Lung microvascular endothelial cell (primary cell): ENCODE results near the gene CDT1. TPM values are rescaled to one million over a fixed set of nuclear protein-coding genes. Genes with fewer than 3 reads are reported as not detected.

Experiments used
- DNase-seq, 2 donors: peaks; one replicate each; pipeline versions ENCODE4 v3.0.0 to v3.0.0-alpha.2; 2010; ENCODE audit warnings: low read depth in 2 of 2
- total RNA-seq: library from RNA; depleted of rRNA; stranded (reverse); fragments of >200 nt; gene quantifications from 2 replicates; pipeline ENCODE4 v1.2.1, GENCODE V29; 2014

Gene CDT1
- total RNA-seq, 1 donor from 2014 or later: 1.8 TPM

GRCh38 chr16:88804173-88804551 is 573 bp downstream of the CDT1 start:
- DNase-seq: no peak

GRCh38 chr16:88804552-88805339 is 1.2 kb downstream of the CDT1 start:
- DNase-seq: no peak

- DNase-seq: no peak
Observed at GRCh38 chr16:88805340-88805715, 1.7 kb downstream of the CDT1 start.

GRCh38 chr16:88805887-88806393 is 2.4 kb downstream of the CDT1 start:
- no peak for DNase-seq

- DNase-seq: no peak
Observed at GRCh38 chr16:88806491-88807111, 3.0 kb downstream of the CDT1 start.

DNA sequence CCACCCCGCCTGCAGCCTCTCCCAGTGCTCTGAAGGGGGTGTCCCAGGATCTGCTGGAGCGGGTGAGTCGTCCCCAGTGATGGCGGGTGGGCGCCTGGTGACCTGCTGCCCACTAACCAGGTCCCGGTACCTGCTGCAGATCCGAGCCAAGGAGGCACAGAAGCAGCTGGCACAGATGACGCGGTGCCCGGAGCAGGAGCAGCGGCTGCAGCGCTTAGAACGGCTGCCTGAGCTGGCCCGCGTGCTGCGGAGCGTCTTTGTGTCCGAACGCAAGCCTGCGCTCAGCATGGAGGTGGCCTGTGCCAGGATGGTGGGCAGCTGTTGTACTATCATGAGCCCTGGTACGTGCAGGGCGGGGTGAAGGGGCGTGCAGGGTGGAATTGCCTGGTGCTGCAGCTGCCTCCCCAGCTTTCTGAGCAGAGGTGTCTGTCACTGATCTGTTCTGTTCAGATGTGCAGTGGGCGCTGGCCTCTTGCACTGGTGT is 3.6 kb downstream of the CDT1 start:
- no peak for DNase-seq

GRCh38 chr16:88807626-88808453 is 4.3 kb downstream of the CDT1 start:
- no peak for DNase-seq

- DNase-seq: no peak
Observed at GRCh38 chr16:88809068-88809675, 5.6 kb downstream of the CDT1 start.

GRCh38 chr16:88809676-88810165 is 6.1 kb downstream of the CDT1 start:
- no peak for DNase-seq

- DNase-seq: no peak
Observed at GRCh38 chr16:88810166-88810911, 6.8 kb downstream of the CDT1 start.

- DNase-seq: peak; percentile 74 to 79
Observed at GRCh38 chr16:88810912-88811768, 7.6 kb downstream of the CDT1 start.

DNA sequence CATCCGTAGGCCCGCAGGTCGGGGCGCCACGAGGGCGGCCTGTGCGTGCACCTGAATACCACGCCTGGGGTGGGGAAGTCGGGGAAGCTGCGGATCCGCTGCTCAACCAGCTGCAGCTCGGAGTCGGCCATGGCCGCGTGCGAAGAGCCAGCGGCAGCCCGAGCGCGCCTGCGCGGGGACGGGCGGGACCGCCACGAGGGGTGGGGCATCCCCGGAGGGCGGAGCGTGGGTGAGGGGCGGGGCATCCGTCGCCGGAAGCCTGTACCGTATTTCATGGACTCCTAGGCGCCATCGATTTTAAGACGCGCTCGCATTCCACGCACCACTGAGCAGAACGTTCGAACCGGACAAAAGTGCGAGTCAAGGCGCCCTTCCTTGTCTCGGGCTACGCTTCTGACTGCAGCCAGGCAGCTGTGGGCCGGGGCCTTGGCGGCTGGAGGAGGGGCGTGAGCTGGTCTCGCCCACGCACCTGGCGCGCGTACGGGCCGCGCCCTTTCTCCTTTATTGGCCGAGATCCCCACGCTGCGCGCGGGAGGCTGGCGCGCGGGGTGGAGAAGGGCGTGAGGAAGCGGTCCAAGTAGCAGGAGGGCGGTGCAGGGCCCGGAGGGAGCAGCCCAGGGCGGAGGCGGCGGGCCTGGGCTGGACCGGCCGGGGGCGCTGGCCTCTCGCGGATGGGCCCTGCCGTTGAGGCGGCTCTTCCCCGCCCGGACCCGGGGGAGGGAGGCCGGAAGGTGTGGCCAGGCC is 8.4 kb downstream of the CDT1 start, which contains the start of gene APRT:
TSS of gene APRT (minus strand) at position 160 of the 744 bp plus-strand sequence. CDS start at position 131, 29 bp downstream.
- peak; percentile 93 to 95 for DNase-seq

DNA sequence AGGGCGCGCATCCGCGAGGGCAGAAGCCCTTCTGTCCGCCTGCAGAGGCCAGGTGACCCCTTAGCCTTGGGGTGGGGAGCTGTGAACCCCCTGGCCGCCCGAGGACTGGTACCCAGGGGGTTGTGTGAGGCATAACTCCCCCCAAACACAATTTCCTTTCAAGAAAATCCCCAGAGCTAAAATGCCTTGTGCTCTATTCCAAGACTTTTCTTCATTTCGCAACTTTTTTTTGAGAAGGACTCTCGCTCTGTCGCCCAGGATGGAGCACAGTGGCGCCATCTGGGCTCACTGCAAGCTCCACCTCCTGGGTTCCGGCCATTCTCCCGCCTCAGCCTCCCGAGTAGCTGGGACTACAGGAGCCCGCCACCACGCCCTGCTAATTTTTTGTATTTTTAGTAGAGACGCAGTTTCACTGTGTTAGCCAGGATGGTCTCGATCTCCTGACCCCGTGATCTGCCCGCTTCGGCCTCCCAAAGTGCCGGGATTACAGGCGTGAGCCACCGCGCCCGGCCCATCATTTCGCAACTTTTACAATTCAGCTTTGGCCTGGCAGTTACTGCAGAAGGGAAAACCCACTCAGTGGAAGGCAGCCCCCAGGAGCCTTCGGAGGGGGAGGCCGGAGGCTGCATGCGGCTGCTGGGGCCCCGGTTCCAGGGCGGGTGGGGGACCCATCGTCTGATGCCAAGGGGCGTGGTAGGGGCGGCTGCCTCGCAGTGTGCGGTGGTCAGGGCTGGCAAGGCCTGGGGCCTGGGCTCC is 9.1 kb downstream of the CDT1 start:
- DNase-seq: no peak

DNA sequence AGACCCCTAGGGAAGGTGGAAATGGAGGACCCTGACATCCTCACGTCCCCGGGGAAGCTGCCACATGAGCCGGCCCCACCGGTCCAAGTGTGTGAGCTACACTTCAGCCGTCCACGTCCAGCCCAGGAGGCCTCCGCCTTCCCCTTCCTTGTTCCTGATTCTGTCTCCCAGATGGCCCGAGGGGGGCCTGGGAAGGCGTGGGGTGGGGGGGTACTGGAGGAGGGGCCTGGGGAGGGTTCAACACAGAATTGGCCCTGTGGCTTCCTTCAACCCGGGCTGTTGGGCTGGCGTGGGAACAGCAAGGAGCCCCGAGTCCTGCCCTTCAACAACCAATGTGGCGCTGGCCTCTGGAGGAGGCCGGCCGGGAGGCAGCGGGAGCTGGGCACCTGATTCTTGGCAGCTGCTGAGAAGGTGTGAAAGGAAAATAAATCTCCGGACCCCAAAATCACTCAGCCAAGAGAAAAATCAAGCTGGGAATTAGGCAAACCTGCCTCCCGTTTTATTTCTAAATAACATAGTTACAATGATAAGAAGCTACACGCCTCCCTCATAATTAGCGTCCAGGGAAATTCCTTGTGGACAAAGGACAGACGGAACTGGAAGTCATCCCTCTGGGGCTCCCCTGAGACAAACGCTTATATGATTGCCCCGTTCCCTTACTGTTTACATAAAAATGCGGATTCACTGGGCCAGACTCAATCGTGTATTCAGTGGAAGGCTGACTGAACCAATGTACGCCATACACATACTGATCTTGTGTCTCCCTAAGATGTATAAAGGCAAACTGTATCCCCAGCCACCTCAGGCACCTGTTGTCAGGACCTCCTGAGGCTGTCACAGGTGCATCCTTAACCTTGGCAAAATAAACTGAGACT is 9.9 kb downstream of the CDT1 start:
- DNase-seq: no peak

DNA sequence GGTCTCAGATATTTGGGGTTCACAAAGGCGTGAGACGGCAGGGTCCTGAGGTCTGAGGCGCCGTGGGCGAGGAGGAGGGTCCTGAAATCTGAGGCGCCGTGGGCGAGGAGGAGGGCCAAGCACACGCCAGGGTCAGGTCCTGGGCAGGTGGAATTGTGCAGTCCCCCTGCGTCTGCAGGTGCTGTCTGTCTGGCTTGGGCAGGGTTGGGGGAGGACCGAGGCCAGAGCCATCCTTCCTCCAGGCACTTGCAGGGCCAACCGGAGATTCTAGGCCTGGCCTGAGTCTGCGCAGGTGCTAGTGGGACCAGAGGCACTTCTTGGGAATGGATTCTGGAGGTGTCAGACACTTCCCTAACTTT is 10.5 kb downstream of the CDT1 start:
- no peak for DNase-seq

- DNase-seq: no peak
Observed at GRCh38 chr16:88815227-88815626, 11.6 kb downstream of the CDT1 start.

DNA sequence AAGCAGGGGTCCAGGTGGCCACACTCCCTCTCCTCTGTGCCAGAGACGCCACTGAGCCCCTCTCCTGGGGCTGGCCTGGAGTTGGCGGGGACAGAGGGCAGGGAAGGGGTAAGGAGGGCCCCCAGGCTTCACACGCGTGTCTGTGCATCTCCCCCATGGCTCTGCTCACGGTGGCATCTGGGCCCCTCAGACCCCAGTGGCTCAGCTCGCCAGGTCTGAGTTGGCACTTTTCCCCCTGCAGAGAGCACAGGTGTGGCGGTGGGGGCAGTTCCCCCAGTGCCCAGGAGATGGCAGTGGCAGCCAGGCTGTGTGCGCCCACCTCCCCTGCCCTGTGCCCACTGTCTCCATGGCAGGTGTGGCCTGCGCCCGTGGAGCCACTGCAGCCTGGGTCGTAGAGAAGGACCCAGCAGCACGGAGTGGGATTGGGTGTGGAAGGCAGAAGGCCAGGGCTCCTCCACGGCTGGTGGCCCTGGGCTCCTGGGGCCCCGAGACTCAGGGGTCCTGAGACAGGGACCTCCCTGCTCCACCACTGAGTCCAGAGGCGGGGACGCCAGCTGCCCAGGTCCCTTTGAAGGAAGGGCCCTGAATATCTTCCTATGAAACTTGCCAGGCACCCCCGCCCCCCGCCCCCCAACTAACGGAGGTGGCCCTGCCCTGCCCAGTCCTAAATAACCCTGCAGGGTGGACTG is 12.5 kb downstream of the CDT1 start:
- peak; percentile 26 to 61 for DNase-seq
